GM12878 (cell line): ENCODE results near the gene DNAJC7. TPM values are rescaled to one million over a fixed set of nuclear protein-coding genes. Genes with fewer than 3 reads are reported as not detected.

Experiments
- ATAC-seq: fragments of 200-7000 bp; cut with Tn5 transposase; 3 replicates; pipeline ENCODE4 v1.9.1; 2020; ENCODE audit warnings: mild to moderate bottlenecking, moderate library complexity
- BruUV-seq: library from RNA; stranded (reverse); fragments of 400-500 nt; replicated peaks from 2 replicates; lab custom pipeline; 2021; lab: Mats Ljungman, UMichigan
- CTCF ChIA-PET: fragments of 300-600 bp; sonication (Branson Sonifier 250); formaldehyde crosslinking; extraction: SDS; loops from one replicate; lab custom pipeline; 2021; ENCODE audit warnings: inconsistent platforms; lab: Yijun Ruan, JAX
- POLR2A ChIA-PET: fragments of 350-600 bp; formaldehyde crosslinking; extraction: SDS; loops from one replicate; lab custom pipeline; 2021; ENCODE audit warnings: inconsistent platforms; lab: Charles Lee
- RAD21 ChIA-PET: fragments of 300-600 bp; sonication (Branson Sonifier 250); formaldehyde crosslinking; loops from one replicate; lab custom pipeline; 2023; ENCODE audit warnings: antibody characterized with exemption; ENCODE audit not compliant: unreplicated experiment; lab: Charles Lee
- SMC1A ChIA-PET: fragments of 300-600 bp; sonication (Branson Sonifier 250); formaldehyde crosslinking; loops from one replicate; lab custom pipeline; 2023; ENCODE audit not compliant: unreplicated experiment, uncharacterized antibody; lab: Charles Lee
- DNase-seq: peaks from one replicate; pipeline ENCODE4 v3.0.0-alpha.2; 2011; ENCODE audit warnings: low read depth, low spot score
- FAIRE-seq: peaks from 3 replicates; lab custom pipeline; 2011; peaks lifted over from hg19 to GRCh38; lab: Jason Lieb, UNC
- H2AFZ ChIP-seq: 2 replicates; pipeline ENCODE4 v1.6.0; 2011; ENCODE audit warnings: low read depth, low read length, control low read depth; ENCODE audit not compliant: control insufficient read depth
- H3K27ac ChIP-seq: 2 replicates; pipeline ENCODE4 v1.5.1; 2011; ENCODE audit warnings: control low read depth; ENCODE audit not compliant: control insufficient read depth, insufficient read depth
- H3K27me3 ChIP-seq, 2 experiments: replicated peaks in 1 of 2; 2 replicates each; pipeline versions ENCODE4 v1.6.0 to v1.6.1; 2011; ENCODE audit warnings: low read length in 1 of 2; ENCODE audit not compliant: control insufficient read depth in 2 of 2, insufficient read depth in 2 of 2
- H3K36me3 ChIP-seq, 2 experiments: 2 replicates each; pipeline ENCODE4 v1.5.1; 2011; ENCODE audit warnings: low read length in 1 of 2; ENCODE audit not compliant: control insufficient read depth in 2 of 2, insufficient read depth in 2 of 2
- H3K4me1 ChIP-seq: 2 replicates; pipeline ENCODE4 v1.6.1; 2011; ENCODE audit warnings: mild to moderate bottlenecking, low read length, moderate library complexity, mixed read lengths; ENCODE audit not compliant: control insufficient read depth, insufficient read depth
- H3K4me2 ChIP-seq: 2 replicates; pipeline ENCODE4 v1.6.0; 2011; ENCODE audit warnings: control low read depth; ENCODE audit not compliant: control insufficient read depth, insufficient read depth
- H3K4me3 ChIP-seq: fragments of 200-600 bp; sonication (generic); 2 replicates; pipeline ENCODE4 v1.5.1; 2016
- H3K79me2 ChIP-seq: 2 replicates; pipeline ENCODE4 v1.6.0; 2011; ENCODE audit warnings: low read length; ENCODE audit not compliant: control insufficient read depth, insufficient read depth
- H3K9ac ChIP-seq: 2 replicates; pipeline ENCODE4 v1.8.0; 2011; ENCODE audit warnings: low read length, control low read depth, mixed read lengths; ENCODE audit not compliant: control insufficient read depth, insufficient read depth
- H3K9me3 ChIP-seq: replicated peaks from 3 replicates; pipeline ENCODE4 v1.5.1; 2011; ENCODE audit warnings: mild to moderate bottlenecking, low read length; ENCODE audit not compliant: control insufficient read depth, insufficient read depth
- H4K20me1 ChIP-seq: 2 replicates; pipeline ENCODE4 v1.6.0; 2011; ENCODE audit not compliant: control insufficient read depth, insufficient read depth
- CBX5 ChIP-seq: sonication (generic); IDR thresholded peaks from 2 replicates; pipeline ENCODE4 v1.6.1; 2016; ENCODE audit warnings: low read depth, moderate library complexity, mild to moderate bottlenecking, inconsistent platforms
- HDAC6 ChIP-seq: fragments of 200-600 bp; sonication (generic); IDR thresholded peaks from one replicate; pipeline ENCODE4 v1.8.0; 2017; ENCODE audit warnings: antibody characterized with exemption; ENCODE audit not compliant: unreplicated experiment
- IKZF1 ChIP-seq: fragments of 450-650 bp; conservative IDR thresholded peaks from 2 replicates; pipeline ENCODE4 v1.6.1; 2017; ENCODE audit warnings: antibody characterized with exemption, mild to moderate bottlenecking
- IRF4 ChIP-seq: IDR thresholded peaks from 2 replicates; pipeline ENCODE4 v1.6.1; 2011; ENCODE audit warnings: low read depth, low read length
- KLF5 ChIP-seq: fragments of 450-650 bp; IDR thresholded peaks from 2 replicates; pipeline ENCODE4 v1.6.1; 2014; ENCODE audit warnings: mild to moderate bottlenecking; ENCODE audit not compliant: partially characterized antibody
- MEF2B ChIP-seq: fragments of 450-650 bp; IDR thresholded peaks from 2 replicates; pipeline ENCODE4 v1.6.1; 2018; ENCODE audit warnings: mild to moderate bottlenecking, moderate library complexity; ENCODE audit not compliant: partially characterized antibody, poor library complexity, severe bottlenecking
- MTA2 ChIP-seq: fragments of 450-650 bp; IDR thresholded peaks from 2 replicates; pipeline ENCODE4 v1.6.1; 2016; ENCODE audit warnings: low read depth, mild to moderate bottlenecking, moderate library complexity
- SIN3A ChIP-seq: IDR thresholded peaks from 2 replicates; pipeline ENCODE4 v1.6.1; 2012; ENCODE audit warnings: low read depth, low read length, improper control_type of control experiment
- SMAD1 ChIP-seq: fragments of 450-650 bp; IDR thresholded peaks from 2 replicates; pipeline ENCODE4 v1.6.1; 2018; ENCODE audit warnings: mild to moderate bottlenecking, low read depth; ENCODE audit not compliant: partially characterized antibody
- SREBF1 ChIP-seq: IDR thresholded peaks from 2 replicates; pipeline ENCODE4 v1.6.1; 2012; ENCODE audit warnings: mild to moderate bottlenecking, low read length
- TCF12 ChIP-seq: IDR thresholded peaks from 2 replicates; pipeline ENCODE4 v1.6.1; 2011; ENCODE audit warnings: low read depth, mild to moderate bottlenecking, low read length
- TCF7 ChIP-seq: IDR thresholded peaks from 2 replicates; pipeline ENCODE4 v1.6.1; 2014; ENCODE audit warnings: antibody characterized with exemption, borderline replicate concordance
- ZNF622 ChIP-seq: fragments of 450-650 bp; IDR thresholded peaks from 2 replicates; pipeline ENCODE4 v1.6.1; 2017; ENCODE audit warnings: mild to moderate bottlenecking, inconsistent platforms
- WGBS: methylation state at CpG from one replicate; pipeline ENCODE4 v1.1.6; 2016; ENCODE audit warnings: low lambda C conversion rate; ENCODE audit not compliant: insufficient replicate concordance, insufficient coverage; ENCODE audit errors: missing lambda C conversion rate; 5-methylcytosine and 5-hydroxymethylcytosine counted together
- in situ Hi-C: fragments of 300-500 bp; cut with MboI; formaldehyde crosslinking; loops from 9 replicates; pipeline ENCODE4 v1.14.3; 2018; ENCODE audit warnings: mixed read lengths
- intact Hi-C: fragments of 100-400 bp; cut with micrococcal nuclease; formaldehyde crosslinking; loops from one replicate; pipeline ENCODE4 v1.14.2; 2022; ENCODE audit not compliant: unreplicated experiment
- polyA plus RNA-seq, 11 experiments: library from polyadenylated mRNA; depleted of rRNA in 4 of 11; unstranded in 6 of 11; stranded (reverse) in 5 of 11; fragments of >200 nt; fragmentation: Nextera tagmentation in 4 of 11; fragmentation: Illumina TruSeq in 1 of 11; extraction: Ambion mirVana in 4 of 11; extraction: Trizol in 1 of 11; gene quantifications; 1 replicate in 1 of 11; 2 replicates in 10 of 11; pipeline versions ENCODE4 v1.2.1 to v1.2.3, GENCODE V29; 2011 to 2016; ENCODE audit warnings: inconsistent platforms in 2 of 11, missing spikeins in 2 of 11, low read depth in 1 of 11
- total RNA-seq, 4 experiments: library from RNA; depleted of rRNA in 3 of 4; stranded (reverse); fragments of >200 nt in 3 of 4; fragmentation: Illumina TruSeq in 1 of 4; extraction: Trizol in 1 of 4; gene quantifications; 2 replicates each; pipeline versions ENCODE4 v1.2.1 to v1.2.3, GENCODE V29; 2013 to 2021
- TF ChIP-seq, protein P1 (sequence below): IDR thresholded peaks from 2 replicates; pipeline ENCODE4 v1.6.1; 2012; ENCODE audit warnings: low read length, inconsistent platforms
- TF ChIP-seq, protein P2 (sequence below): IDR thresholded peaks from 2 replicates; pipeline ENCODE4 v1.6.1; 2011; ENCODE audit warnings: borderline replicate concordance, low read depth, mild to moderate bottlenecking, moderate library complexity, mixed read lengths, low read length; ENCODE audit not compliant: insufficient read depth; ENCODE audit errors: extremely low read length
- TF ChIP-seq, protein P3 (sequence below), 3 experiments: IDR thresholded peaks in 2 of 3; conservative IDR thresholded peaks in 1 of 3; 2 replicates each; pipeline ENCODE4 v1.5.1; 2011; ENCODE audit warnings: low read depth in 3 of 3, low read length in 3 of 3, mild to moderate bottlenecking in 3 of 3, control low read depth in 2 of 3, moderate library complexity in 2 of 3, inconsistent platforms in 1 of 3, mixed read lengths in 1 of 3; ENCODE audit not compliant: control insufficient read depth in 2 of 3, insufficient read depth in 1 of 3; ENCODE audit errors: extremely low read depth in 1 of 3
- TF ChIP-seq, protein P4 (sequence below): IDR thresholded peaks from 2 replicates; pipeline ENCODE4 v1.6.1; 2011; ENCODE audit warnings: low read depth, mild to moderate bottlenecking, low read length, moderate library complexity, borderline replicate concordance; ENCODE audit errors: extremely low read depth
- TF ChIP-seq, protein P5 (sequence below): fragments of 450-650 bp; IDR thresholded peaks from 2 replicates; pipeline ENCODE4 v1.6.1; 2016; ENCODE audit warnings: mild to moderate bottlenecking

The DNAJC7 gene
- total and polyA plus RNA-seq, 10 of the 15 experiments (the other 5 are each of a cell fraction or from before 2014, with no cell fraction given), result 60.1 to 173 (median 94.9) TPM

DNA sequence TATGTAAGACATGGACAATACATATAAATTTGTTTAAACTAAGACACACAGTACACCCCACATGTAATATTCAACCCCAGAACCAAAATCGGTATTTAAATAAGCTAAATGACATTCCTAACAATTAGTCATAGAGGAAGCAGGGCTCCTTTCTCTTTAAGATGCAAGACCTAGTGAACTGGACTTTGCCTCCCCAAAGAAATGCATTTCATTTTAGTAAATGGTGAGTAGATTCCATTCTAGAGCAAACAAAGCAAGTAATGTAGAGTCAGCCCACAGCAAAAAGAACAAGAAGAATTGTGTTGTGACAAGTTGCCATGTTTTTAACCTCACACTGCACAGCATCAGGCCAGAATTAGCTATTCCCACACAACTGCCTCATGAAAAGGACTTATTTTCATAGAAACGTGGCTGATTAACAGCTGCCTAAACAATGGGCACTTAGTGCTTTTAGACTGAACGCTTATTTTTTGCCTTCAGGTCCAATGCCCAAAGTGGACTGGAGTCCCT, 14.4 kb downstream of the DNAJC7 start:
- intact Hi-C loops (no loop called here), in situ Hi-C loops (loop anchor here (25.0 kb wide), 1 partner anchor 1209 kb away; the partner anchor contains the start of gene TMEM106A)
- RAD21 ChIA-PET, result no interaction called here
- Histone ChIP-seq H2AFZ (no peak overlapping the region), H3K9me3 (no peaks in the 10 kb centered on the region), H3K4me2 (no peak overlapping the region), H3K27ac (no peak overlapping the region), H3K4me1 (peaks cover 1% of the 10 kb centered on the region), H3K4me3 (no peak overlapping the region), H3K9ac (no peak overlapping the region), H4K20me1 (no peaks in the 10 kb centered on the region; the same call in 1 of the 2 replicates), H3K79me2 (peaks cover 46% of the 10 kb centered on the region), H3K27me3 (no peaks in the 10 kb centered on the region), H3K36me3 (peaks cover 14 to 48% of the 10 kb centered on the region in 2 experiments)
- SMC1A ChIA-PET, result interaction anchor here (1.3 kb wide), 1 partner anchor 40 kb away, joined by 4 read pairs; no protein-coding TSS in a partner anchor
- DNase-seq (no peak), FAIRE-seq (no peak), ATAC-seq (no peak)
- BruUV-seq, result no TSS peak
- POLR2A ChIA-PET, result interaction anchor here (0.6 to 1.1 kb wide), 3 partner anchors 13 to 72 kb away, joined by 3 to 4 read pairs (median 3); partner anchors contain the start of gene ODAD4
- WGBS, result 65% methylated on average over 3 of the region's 3 CpGs
- CTCF ChIA-PET, result interaction anchor here (1.0 to 2.3 kb wide), 4 partner anchors 10 to 23 kb away, joined by 5 to 7 read pairs (median 6); partner anchors contain the start of genes DNAJC7 and NKIRAS2
- TF ChIP-seq, protein P1, sequence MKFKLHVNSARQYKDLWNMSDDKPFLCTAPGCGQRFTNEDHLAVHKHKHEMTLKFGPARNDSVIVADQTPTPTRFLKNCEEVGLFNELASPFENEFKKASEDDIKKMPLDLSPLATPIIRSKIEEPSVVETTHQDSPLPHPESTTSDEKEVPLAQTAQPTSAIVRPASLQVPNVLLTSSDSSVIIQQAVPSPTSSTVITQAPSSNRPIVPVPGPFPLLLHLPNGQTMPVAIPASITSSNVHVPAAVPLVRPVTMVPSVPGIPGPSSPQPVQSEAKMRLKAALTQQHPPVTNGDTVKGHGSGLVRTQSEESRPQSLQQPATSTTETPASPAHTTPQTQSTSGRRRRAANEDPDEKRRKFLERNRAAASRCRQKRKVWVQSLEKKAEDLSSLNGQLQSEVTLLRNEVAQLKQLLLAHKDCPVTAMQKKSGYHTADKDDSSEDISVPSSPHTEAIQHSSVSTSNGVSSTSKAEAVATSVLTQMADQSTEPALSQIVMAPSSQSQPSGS, result no peak
- TF ChIP-seq ZNF622, result no peak
- no peak for TF ChIP-seq KLF5
- no peak for TF ChIP-seq MTA2
- TF ChIP-seq IRF4, result no peak
- TF ChIP-seq HDAC6, result no peak
- no peak for TF ChIP-seq TCF7
- no peak for TF ChIP-seq CBX5
- TF ChIP-seq, protein P2, sequence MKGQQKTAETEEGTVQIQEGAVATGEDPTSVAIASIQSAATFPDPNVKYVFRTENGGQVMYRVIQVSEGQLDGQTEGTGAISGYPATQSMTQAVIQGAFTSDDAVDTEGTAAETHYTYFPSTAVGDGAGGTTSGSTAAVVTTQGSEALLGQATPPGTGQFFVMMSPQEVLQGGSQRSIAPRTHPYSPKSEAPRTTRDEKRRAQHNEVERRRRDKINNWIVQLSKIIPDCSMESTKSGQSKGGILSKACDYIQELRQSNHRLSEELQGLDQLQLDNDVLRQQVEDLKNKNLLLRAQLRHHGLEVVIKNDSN, result no peak
- no peak for TF ChIP-seq SREBF1
- TF ChIP-seq SMAD1, result no peak
- TF ChIP-seq IKZF1, result no peak
- no peak for TF ChIP-seq SIN3A
- no peak for TF ChIP-seq TCF12
- TF ChIP-seq, protein P3, sequence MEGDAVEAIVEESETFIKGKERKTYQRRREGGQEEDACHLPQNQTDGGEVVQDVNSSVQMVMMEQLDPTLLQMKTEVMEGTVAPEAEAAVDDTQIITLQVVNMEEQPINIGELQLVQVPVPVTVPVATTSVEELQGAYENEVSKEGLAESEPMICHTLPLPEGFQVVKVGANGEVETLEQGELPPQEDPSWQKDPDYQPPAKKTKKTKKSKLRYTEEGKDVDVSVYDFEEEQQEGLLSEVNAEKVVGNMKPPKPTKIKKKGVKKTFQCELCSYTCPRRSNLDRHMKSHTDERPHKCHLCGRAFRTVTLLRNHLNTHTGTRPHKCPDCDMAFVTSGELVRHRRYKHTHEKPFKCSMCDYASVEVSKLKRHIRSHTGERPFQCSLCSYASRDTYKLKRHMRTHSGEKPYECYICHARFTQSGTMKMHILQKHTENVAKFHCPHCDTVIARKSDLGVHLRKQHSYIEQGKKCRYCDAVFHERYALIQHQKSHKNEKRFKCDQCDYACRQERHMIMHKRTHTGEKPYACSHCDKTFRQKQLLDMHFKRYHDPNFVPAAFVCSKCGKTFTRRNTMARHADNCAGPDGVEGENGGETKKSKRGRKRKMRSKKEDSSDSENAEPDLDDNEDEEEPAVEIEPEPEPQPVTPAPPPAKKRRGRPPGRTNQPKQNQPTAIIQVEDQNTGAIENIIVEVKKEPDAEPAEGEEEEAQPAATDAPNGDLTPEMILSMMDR (IDR thresholded peaks at IDR 0.05 in 2 of 3, conservative IDR thresholded peaks at IDR 0.05 in 1 of 3; ENCODE audit: control insufficient read depth in 2 of 3, extremely low read depth in 1 of 3, insufficient read depth in 1 of 3, low read depth in 3 of 3, low read length in 3 of 3), result no peak
- TF ChIP-seq MEF2B, result no peak
- TF ChIP-seq, protein P4, sequence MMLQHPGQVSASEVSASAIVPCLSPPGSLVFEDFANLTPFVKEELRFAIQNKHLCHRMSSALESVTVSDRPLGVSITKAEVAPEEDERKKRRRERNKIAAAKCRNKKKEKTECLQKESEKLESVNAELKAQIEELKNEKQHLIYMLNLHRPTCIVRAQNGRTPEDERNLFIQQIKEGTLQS, result no peak
- TF ChIP-seq, protein P5, sequence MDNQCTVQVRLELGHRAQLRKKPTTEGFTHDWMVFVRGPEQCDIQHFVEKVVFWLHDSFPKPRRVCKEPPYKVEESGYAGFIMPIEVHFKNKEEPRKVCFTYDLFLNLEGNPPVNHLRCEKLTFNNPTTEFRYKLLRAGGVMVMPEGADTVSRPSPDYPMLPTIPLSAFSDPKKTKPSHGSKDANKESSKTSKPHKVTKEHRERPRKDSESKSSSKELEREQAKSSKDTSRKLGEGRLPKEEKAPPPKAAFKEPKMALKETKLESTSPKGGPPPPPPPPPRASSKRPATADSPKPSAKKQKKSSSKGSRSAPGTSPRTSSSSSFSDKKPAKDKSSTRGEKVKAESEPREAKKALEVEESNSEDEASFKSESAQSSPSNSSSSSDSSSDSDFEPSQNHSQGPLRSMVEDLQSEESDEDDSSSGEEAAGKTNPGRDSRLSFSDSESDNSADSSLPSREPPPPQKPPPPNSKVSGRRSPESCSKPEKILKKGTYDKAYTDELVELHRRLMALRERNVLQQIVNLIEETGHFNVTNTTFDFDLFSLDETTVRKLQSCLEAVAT, result no peak
